OCI-LY3 (cell line): ENCODE data around the gene BOD1L1.
A peak's percentile ranks its signal among the peaks of the same experiment; 100 is the strongest.

Source experiments
- CTCF ChIP-seq: fragments of 200-600, 300-600 bp; sonication (generic); IDR thresholded peaks from 2 replicates; pipeline ENCODE4 v1.5.1; 2014; ENCODE audit warnings: antibody characterized with exemption, low read length, low read depth
- EZH2phosphoT487 ChIP-seq: fragments of 200-600 bp; shearing (Covaris generic); IDR thresholded peaks from 2 replicates; pipeline ENCODE4 v1.6.1; 2018; ENCODE audit warnings: antibody characterized with exemption, mixed run types, low read depth

GRCh38 chr4:13656569-13657405, 29.3 kb upstream of the BOD1L1 start:
- TF ChIP-seq CTCF: peak; percentile 79
- TF ChIP-seq EZH2phosphoT487: no peak
